ENCODE data around the gene ZNF474. TPM values are rescaled to one million over a fixed set of nuclear protein-coding genes. Genes with fewer than 3 reads are reported as not detected.

The ZNF474 gene
- total RNA-seq, 1 experiment from 2014 or later, result not detected

DNA sequence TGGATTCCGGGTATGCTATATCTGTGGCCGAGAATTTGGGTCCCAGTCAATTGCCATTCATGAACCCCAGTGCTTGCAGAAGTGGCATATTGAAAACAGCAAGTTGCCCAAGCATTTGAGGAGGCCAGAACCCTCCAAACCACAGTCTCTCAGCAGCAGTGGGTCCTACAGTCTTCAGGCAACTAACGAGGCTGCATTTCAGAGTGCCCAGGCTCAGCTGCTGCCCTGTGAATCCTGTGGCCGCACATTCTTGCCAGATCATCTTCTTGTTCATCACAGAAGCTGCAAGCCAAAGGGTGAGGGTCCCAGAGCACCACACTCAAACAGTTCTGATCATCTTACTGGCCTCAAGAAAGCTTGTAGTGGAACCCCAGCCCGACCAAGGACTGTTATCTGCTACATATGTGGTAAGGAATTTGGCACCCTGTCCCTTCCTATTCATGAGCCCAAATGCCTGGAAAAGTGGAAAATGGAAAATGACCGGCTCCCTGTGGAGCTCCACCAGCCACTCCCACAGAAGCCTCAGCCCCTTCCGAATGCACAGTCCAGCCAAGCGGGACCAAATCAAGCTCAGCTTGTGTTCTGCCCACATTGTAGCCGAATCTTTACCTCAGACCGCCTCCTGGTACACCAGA is 23.0 kb downstream of the ZNF474 start:
- Histone ChIP-seq H3K4me3 (no peak overlapping the region), H3K9me3 (replicated peaks) (no peaks in the 10 kb centered on the region), H3K27me3 (replicated peaks) (no peaks in the 10 kb centered on the region), H3K27ac (peak overlapping the region; percentile 45), H3K36me3 (no peaks in the 10 kb centered on the region), H3K4me1 (replicated peaks) (peaks cover 54% of the 10 kb centered on the region)
- DNase-seq (ENCODE audit: low read depth in 1 of 2, low spot score in 2 of 2), result no peak

DNA sequence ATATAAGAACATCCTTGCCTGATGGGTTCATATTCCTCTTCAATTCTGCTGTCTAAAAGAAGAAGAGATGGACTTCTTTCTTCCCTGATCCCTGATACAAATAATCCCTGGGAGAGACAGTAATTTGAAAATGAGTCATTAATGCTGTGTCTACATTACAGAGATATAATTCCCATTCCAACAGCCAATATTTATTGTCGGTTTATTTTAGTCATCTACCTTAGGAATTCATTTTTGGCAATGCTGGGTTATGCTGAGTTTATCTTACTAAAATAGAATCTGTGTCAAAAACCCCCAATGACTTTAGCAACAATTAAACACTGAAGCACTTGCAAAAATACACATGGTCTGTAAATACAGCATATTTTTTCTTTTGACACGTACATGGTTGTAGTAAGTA is 23.9 kb downstream of the ZNF474 start:
- peak in 1 of 2 experiments; percentile 68 for DNase-seq (ENCODE audit: low read depth in 1 of 2, low spot score in 2 of 2)
- Histone ChIP-seq H3K4me3 (no peak overlapping the region), H3K27me3 (replicated peaks) (no peaks in the 10 kb centered on the region), H3K4me1 (replicated peaks) (peaks cover 54% of the 10 kb centered on the region), H3K36me3 (no peaks in the 10 kb centered on the region), H3K9me3 (replicated peaks) (no peaks in the 10 kb centered on the region), H3K27ac (peak overlapping the region; percentile 45)

DNA sequence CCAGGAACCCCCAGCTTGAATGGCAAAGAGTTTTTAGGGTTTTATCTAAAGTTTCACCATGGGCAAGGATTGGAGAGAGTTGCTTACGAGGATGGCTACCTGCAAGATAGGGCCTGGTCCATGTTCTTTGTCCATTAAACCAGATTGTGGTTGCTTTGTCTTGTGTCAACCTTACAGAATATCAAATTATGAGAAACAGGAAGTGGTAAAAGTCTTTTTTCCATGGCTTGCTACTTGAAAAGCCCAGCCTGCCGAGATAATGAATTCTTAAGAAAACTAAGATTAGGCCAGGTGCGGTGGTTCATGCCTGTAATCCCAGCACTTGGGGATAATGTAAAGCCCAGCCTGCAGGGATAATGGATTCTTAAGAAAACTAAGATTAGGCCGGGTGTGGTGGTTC is 24.4 kb downstream of the ZNF474 start:
- H3K4me3 ChIP-seq, result no peak overlapping the region
- H3K4me1 ChIP-seq (replicated peaks), result peaks cover 54% of the 10 kb centered on the region

DNA sequence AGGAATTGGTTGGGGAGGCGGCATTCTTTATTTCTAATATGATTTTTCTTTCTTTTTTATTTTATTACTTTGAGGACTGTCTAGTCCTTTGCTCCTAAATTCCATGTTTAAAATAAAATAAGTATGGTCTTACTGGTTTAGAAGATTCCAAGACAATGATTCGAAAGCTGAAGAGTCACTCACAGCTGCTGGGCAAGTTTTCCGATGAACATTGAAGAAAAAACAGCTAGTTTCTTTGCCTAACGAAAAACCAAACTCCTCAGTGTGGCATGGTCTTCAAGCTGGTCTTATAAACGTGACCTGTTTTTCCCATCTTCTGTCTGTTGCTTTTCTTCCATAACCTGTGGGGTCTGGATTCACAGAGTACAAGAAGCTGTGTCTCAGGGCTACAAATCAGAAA is 25.1 kb downstream of the ZNF474 start:
- no peaks in the 10 kb centered on the region for H3K27me3 ChIP-seq (replicated peaks)
- no peaks in the 10 kb centered on the region for H3K36me3 ChIP-seq
- DNase-seq (ENCODE audit: low read depth in 1 of 2, low spot score in 2 of 2), result no peak
- H3K27ac ChIP-seq, result peak overlapping the region; percentile 58
- no peak overlapping the region for H3K4me3 ChIP-seq
- H3K4me1 ChIP-seq (replicated peaks), result peaks cover 54% of the 10 kb centered on the region
- no peaks in the 10 kb centered on the region for H3K9me3 ChIP-seq (replicated peaks)

More for the DNA sequence above, 24.4 kb downstream of the ZNF474 start:
- Histone ChIP-seq H3K27ac (peak overlapping the region; percentile 45), H3K9me3 (replicated peaks) (no peaks in the 10 kb centered on the region), H3K27me3 (replicated peaks) (no peaks in the 10 kb centered on the region), H3K36me3 (no peaks in the 10 kb centered on the region)
- DNase-seq (ENCODE audit: low read depth in 1 of 2, low spot score in 2 of 2), result no peak

DNA sequence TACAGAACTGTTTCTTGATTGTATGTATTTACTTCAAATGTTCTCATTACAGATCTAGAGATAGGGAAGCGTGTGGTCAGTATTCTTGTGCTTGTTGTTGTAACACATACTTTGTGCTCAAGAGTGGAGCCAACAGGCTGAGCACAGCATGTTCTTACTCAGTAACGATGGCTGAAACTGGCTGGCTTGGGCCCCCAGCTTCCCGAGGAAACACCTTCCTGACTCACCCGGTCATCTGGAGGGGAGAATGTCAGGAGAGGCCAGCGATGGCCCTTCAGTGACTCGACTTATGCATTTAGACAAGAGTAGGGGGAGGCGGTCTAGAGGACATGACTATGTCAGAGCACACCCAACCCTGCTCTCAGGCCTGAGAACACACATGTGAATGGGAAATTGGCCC is 25.6 kb downstream of the ZNF474 start:
- Histone ChIP-seq H3K36me3 (no peaks in the 10 kb centered on the region), H3K4me1 (replicated peaks) (peaks cover 54% of the 10 kb centered on the region)
- DNase-seq (ENCODE audit: low read depth in 1 of 2, low spot score in 2 of 2), result peak; percentile 74 to 83

DNA sequence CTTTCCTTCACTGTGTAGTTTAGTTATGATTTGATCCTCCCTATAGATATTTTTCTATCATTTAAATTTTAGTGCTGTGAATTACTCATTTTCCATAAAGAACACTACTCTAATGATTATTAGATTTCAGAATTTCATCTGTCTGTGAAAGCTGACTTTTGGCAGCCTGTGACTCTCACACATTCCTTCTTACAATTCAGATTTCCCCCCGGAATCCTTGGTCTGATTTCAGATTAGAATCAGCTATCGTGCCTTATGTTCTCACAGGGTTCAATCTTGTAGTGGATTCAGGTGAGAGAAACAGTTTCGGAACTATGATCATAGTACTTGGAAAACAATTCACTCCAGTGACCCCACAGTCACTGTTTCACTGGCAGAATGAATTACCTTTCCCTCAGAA is 26.2 kb downstream of the ZNF474 start:
- no peak overlapping the region for H3K4me3 ChIP-seq
- H3K27me3 ChIP-seq (replicated peaks), result no peaks in the 10 kb centered on the region
- no peak for DNase-seq (ENCODE audit: low read depth in 1 of 2, low spot score in 2 of 2)
- peak overlapping the region; percentile 58 for H3K27ac ChIP-seq
- no peaks in the 10 kb centered on the region for H3K36me3 ChIP-seq
- H3K4me1 ChIP-seq (replicated peaks), result peaks cover 54% of the 10 kb centered on the region
- no peaks in the 10 kb centered on the region for H3K9me3 ChIP-seq (replicated peaks)

More for the DNA sequence above, 25.6 kb downstream of the ZNF474 start:
- Histone ChIP-seq H3K4me3 (no peak overlapping the region), H3K9me3 (replicated peaks) (no peaks in the 10 kb centered on the region), H3K27me3 (replicated peaks) (no peaks in the 10 kb centered on the region), H3K27ac (peak overlapping the region; percentile 58)

DNA sequence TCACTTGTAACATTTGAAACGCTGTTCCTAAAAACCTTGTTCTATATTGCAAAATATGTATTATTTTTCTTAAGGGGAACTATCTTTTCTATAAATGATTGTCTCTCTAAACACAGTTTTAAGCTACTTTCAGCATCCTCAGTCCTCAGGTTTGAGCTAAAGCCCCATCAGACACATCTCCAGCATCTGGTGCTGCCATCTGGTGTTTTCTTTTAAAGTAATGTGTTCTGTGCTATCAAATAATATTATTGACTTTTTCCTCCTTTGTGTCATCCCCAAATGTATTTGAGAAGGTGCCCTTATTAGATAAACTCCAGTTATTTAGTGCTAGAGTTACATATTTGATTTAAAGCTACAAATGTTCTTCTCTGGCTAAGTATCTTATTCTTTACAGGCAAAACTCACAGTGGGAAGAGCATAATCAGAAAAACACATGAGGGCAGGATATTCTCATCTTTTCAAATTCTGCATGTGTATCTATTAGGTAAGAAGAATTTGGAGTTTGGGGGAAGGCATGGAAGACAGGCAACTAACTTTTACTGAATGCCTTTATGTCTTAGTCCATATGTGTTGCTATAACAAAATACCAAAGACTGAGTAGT is 27.5 kb downstream of the ZNF474 start:
- Histone ChIP-seq H3K27ac (no peak overlapping the region), H3K9me3 (replicated peaks) (no peaks in the 10 kb centered on the region), H3K4me3 (no peak overlapping the region), H3K27me3 (replicated peaks) (no peaks in the 10 kb centered on the region), H3K36me3 (no peaks in the 10 kb centered on the region), H3K4me1 (replicated peaks) (peaks cover 41% of the 10 kb centered on the region)
- DNase-seq (ENCODE audit: low read depth in 1 of 2, low spot score in 2 of 2), result peak in 1 of 2 experiments; percentile 52

DNA sequence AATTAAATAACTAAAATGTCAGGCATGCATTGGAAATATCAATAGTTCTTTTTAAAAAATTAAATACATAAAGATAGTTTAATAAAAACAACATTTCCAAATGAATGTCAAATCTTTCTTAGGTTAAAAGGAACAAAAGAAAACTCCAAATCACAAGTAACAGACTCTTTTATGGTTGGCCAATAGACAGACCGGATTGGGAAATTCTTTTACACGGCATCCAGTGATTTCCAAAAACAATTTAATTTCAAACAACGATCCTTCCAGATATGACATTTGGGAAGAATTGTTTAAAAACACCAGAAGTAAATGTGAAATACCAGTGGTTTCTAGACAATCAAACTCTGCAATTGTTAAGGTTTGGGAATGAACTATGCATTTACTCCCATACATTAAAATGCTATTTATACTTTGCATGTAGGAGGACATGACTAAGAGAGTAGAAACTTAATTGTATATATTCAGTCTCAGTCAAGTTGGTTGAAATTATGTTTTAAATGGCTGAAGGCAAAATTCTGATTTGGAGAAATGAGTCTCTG is 32.8 kb downstream of the ZNF474 start:
- Histone ChIP-seq H3K4me3 (no peak overlapping the region), H3K27ac (peak overlapping the region; percentile 71; the same call in 1 of the 2 replicates), H3K36me3 (no peaks in the 10 kb centered on the region), H3K27me3 (replicated peaks) (no peaks in the 10 kb centered on the region), H3K9me3 (replicated peaks) (no peaks in the 10 kb centered on the region), H3K4me1 (replicated peaks) (peaks cover 32% of the 10 kb centered on the region)
- no peak for DNase-seq (ENCODE audit: low read depth in 1 of 2, low spot score in 2 of 2)

DNA sequence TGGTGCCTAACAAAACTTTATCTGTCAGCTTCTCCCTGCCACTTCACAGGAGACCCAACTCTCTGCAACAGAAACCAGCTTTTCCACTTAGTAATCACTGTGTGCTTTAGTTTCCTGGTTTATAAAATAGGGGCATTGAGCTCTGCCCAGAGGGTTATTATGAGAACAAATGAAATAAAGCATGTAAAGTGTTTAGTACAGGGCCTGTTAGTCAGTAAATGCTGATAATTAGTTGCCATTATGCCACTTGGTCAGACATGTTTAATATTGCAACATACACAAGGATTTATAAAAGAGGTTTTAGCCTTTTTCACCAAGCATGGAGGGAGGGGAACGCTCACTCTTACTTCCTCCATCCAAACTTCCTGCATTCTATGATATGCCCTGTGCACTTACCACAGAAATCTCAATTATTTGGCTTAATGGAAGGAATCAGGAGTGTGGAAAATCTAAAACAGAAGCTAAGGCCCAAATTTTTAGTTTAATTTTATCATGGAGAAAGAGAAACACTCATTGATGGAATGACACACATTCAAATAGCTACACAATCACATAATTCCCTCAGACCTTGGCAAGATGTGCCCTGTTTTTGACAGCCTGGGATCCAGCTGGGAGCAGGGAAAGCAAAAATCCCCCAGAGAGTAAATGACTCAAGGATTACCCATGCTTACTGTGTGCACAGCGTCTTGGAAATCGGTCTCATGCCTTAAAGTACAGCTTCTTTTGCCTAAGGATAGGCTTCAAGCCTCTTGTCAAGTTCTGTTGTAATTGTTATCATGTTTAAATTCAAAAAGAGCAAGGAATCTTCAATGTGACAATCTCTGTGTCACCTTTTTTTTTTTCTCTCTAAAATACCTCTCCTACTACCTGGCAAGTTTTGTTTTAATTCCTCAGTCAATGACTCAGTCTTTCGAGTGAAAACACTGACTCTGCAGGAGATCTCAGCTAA is 34.0 kb downstream of the ZNF474 start:
- Histone ChIP-seq H3K9me3 (replicated peaks) (no peaks in the 10 kb centered on the region), H3K4me3 (no peak overlapping the region)

DNA sequence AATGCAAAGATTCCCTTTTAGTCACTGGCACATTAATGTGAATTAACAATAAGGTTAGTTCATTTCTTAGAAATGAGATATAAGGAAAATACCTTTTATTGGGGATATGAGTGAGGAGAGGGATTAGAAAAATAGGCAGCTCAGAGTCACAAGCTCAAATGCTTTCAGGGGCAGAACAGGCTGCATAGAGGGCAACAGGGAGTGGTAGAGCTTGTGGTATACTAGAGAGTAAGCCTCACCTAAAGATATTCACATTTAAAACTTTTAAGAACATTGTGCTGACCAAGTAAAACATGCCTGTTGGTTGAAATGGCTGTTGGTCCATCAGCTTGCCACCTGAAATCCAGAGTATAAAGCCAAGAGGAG is 34.7 kb downstream of the ZNF474 start:
- Histone ChIP-seq H3K36me3 (no peaks in the 10 kb centered on the region), H3K4me3 (no peak overlapping the region), H3K9me3 (replicated peaks) (no peaks in the 10 kb centered on the region), H3K4me1 (replicated peaks) (peaks cover 32% of the 10 kb centered on the region), H3K27ac (peak overlapping the region; percentile 71), H3K27me3 (replicated peaks) (no peaks in the 10 kb centered on the region)
- DNase-seq (ENCODE audit: low read depth in 1 of 2, low spot score in 2 of 2), result no peak

More for the DNA sequence above, 34.0 kb downstream of the ZNF474 start:
- Histone ChIP-seq H3K36me3 (no peaks in the 10 kb centered on the region), H3K27me3 (replicated peaks) (no peaks in the 10 kb centered on the region), H3K27ac (peak overlapping the region; percentile 71), H3K4me1 (replicated peaks) (peaks cover 32% of the 10 kb centered on the region)
- DNase-seq (ENCODE audit: low read depth in 1 of 2, low spot score in 2 of 2), result peak; percentile 62 to 85

DNA sequence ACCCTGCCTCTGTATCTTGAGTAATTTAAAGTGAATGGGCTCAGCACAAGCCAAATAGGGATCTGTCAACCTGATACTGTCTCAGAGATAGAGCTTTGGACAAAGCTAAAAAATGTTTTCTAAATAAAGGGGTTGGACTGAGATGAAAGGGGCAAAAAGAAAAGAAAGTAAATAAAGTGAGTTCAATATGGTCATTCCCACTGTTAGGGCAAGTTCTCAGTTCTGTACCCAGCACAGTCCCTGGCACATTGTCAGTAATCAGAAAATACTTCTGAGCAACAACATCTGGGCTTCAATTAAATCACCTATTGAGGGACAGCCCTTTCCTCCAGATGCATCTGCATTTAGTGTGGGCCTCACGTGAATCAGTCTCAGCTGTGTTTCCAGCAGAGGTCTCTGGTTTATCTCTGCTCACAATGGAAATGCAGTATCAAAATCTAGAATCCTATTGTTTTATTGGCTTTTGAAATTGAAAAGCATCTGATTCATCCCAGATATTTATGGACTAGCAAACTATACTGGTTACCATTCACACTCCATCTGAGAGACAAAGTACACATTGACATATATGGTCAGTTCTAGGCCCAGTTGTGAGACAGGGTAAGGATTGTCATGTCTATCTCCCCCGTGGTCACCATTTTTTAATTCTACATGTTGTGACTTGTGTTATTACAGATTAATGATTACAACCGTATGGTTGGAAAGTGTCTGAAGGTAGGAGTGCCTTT is 35.6 kb downstream of the ZNF474 start:
- Histone ChIP-seq H3K27ac (no peak overlapping the region), H3K27me3 (replicated peaks) (no peaks in the 10 kb centered on the region)

DNA sequence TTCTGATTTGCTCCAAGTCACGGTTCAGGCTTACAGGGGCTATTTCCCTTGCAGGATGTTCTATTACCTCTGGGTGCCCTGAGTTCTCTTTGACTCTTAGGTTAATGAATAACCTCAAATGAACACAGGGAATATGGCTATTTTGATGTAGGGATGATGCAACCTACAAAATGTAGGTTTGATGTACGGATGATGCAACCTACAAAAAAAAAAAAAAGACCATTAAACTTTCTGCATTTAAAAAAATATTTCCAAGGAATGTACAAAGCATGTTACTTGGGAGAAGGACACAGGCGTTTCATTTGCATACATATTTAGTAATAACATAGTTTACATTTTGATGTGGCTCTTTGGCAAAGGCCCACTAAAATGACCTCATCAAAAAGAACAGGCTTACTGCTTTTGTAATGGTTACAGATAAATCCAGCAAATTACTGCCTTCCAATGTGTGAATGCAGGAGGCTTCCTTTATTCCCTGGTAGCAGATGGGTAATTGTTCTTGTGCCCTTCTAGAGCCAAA is 36.3 kb downstream of the ZNF474 start:
- H3K4me1 ChIP-seq (replicated peaks), result peaks cover 38% of the 10 kb centered on the region
- H3K9me3 ChIP-seq (replicated peaks), result no peaks in the 10 kb centered on the region
- H3K4me3 ChIP-seq, result no peak overlapping the region
- H3K27me3 ChIP-seq (replicated peaks), result no peaks in the 10 kb centered on the region
- no peak for DNase-seq (ENCODE audit: low read depth in 1 of 2, low spot score in 2 of 2)
- H3K36me3 ChIP-seq, result no peaks in the 10 kb centered on the region
- H3K27ac ChIP-seq, result no peak overlapping the region

More for the DNA sequence above, 35.6 kb downstream of the ZNF474 start:
- no peak overlapping the region for H3K4me3 ChIP-seq
- no peaks in the 10 kb centered on the region for H3K36me3 ChIP-seq
- no peaks in the 10 kb centered on the region for H3K9me3 ChIP-seq (replicated peaks)
- no peak for DNase-seq (ENCODE audit: low read depth in 1 of 2, low spot score in 2 of 2)
- peaks cover 32% of the 10 kb centered on the region for H3K4me1 ChIP-seq (replicated peaks)

All from SJSA1 (cell line).